CD4-positive, alpha-beta T cell treated with Interleukin-15 for 4 hours (primary cell): ENCODE data around the gene PRPF4.
"Not testable (repeated sequence)": the region's sequence is repeated elsewhere in the genome, so short reads cannot be mapped to it uniquely, and the experiment has no call there.

Source experiments
- DNase-seq: peaks from one replicate; pipeline ENCODE4 v3.0.0-alpha.2; 2020; ENCODE audit warnings: low spot score

The PRPF4 gene

DNA sequence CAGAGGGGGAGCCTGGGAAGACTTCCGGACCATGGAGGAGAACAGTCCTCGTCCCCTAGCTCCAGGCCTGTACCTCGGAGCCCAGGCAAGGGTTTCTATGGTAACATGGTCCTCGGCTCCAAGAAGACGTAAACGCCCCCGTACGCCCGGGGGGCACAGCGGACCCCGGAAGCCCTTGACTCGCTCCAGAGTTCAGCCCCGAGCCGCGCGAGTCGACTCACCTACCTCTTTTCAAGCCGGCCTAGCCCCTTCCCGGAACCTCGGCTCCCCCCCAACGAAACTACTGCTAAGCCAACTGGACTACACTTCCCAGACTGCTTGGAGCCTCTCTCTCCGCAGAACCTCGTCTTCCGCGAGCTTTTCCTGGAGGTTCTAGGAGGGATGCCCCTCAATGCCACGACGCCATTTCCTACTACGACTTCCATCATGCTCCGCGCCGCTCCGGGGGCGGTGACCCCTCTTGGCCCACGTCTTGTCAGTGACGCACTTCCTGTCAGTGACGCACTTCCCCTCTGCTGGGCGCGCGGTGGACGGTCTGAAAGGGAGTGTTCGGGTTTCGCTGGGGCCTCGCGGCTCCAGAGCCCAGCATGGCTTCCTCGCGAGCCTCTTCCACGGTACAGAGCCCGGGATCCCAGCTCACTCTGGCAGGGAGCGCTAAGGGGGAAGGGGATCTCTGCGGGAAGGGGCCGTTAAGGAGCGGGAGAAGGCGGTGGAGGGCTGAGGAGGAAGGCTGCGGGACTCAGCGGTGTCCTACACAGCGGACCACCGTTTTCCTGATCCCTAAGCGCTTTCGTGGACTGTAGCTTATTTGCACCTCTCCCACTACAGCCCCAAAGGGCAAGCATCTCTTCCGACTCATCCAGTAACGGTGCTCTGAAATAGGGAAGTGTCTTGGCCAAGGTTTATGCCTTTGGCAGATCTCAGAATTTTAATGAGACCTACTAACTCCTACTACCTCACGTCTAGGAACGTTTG lies at the start of gene PRPF4, which contains the start of gene CDC26:
Gene PRPF4 (plus strand): TSS at position 502 of the 975 bp plus-strand sequence. CDS start 86 bp downstream, at position 588.
Gene CDC26 (minus strand): TSS at position 416 of the 975 bp plus-strand sequence. CDS start 3,065 bp downstream, outside the sequence.
- peak; percentile 94 for DNase-seq

DNA sequence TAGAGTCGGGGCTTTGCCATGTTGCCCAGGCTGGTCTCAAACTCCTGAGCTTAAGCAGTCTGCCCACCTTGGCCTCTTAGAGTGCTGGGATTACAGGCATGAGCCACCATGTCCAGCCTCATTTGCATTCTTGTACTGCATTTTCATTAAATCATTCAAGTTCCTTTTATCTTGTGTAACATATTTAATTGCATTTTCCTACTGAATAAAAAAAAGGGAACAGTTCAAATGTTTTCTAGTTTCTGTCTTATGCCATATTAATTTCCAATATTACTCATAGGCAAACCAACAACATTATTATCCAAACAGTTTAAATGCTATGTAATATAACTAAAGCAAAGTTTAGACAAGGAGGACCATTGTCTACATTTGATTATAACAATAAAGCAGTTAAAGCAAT lies 48.0 kb upstream of the PRPF4 start:
- DNase-seq, result no peak

DNA sequence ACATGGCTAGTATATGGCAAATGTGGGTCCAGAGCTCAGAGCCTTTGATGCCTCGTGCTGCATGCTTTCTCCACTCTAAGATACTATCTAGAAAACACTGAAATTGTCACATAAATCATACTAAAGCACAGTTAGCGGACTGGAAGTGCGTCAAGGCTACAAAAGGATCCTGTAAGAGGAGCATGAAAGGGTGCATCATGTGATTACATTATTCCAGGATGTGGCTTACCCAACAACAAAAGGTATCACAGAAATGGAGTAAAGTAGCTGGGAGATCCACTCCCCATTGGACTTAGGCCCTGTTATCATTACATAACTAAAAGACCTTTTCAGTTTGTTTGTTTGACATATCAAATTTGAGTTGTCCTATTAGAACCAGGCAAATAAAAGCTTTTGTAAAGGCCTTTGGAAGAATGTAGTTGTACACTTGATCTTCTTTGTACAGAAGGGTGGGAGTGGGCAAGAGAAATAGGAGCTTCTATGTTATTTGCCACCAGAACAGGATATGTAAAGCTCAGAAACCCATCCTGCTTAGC lies 47.3 kb upstream of the PRPF4 start:
- no peak for DNase-seq

DNA sequence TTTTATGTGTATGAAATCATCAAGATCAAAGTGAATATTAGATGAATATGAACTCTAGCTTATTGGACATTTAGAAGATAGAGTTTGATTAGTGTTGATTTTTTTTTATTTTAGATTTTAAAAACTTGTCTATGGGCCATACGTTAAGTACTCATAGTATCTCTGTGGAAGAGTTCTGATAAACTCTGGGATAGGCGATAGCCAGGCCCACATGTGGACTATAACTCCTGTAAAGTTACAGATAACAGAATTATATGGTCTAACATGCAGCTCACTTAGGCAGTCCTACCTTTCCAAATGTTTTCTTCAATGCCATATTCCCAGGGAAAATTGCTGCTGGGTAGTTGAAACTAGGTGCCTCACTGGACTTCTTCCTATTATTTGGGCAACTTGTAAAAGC lies 43.8 kb upstream of the PRPF4 start:
- DNase-seq, result no peak

DNA sequence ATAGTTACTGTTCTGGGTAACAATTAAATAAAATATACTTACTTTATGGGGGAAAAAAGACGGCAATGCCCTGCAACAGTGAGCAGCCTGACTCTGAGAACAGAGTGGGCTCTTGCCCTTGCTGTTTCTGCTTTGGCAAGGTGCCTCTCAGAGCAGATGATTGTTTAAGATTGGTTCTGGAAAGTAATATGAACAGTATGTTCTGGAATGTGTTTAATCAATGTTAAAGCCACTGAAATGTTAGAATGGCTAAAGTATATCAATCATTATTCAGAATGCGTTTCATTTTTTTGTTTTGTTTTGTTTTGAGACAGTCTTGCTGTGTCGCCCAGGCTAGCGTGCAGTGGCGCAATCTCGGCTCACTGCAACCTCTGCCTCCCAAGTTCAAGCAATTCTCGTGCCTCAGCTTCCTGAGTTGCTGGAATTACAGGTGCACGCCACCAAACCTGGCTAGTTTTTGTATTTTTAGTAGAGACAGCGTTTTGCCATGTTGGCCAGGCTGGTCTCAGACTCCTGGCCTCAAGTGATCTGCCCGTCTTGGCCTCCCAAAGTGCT lies 39.7 kb upstream of the PRPF4 start:
- DNase-seq, result not testable (repeated sequence)

DNA sequence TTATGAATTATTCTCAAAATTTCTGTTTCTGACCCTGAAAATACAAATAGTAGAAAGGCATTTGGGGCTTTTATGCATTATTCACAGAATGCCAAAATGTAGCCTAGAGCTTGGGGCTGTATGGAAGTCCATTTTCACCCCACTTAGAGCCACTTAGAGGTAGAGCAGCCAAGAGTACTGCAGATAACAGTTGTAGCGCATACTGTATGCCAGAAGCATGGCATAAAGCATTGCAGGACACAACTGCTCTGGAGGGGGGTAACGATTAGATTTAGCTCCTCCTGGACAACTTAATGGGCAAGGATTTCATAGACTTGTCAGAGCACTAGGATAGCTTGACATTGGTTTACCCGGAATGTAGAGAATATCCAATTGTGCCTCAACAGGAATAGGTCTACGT lies 38.4 kb upstream of the PRPF4 start:
- DNase-seq, result no peak

DNA sequence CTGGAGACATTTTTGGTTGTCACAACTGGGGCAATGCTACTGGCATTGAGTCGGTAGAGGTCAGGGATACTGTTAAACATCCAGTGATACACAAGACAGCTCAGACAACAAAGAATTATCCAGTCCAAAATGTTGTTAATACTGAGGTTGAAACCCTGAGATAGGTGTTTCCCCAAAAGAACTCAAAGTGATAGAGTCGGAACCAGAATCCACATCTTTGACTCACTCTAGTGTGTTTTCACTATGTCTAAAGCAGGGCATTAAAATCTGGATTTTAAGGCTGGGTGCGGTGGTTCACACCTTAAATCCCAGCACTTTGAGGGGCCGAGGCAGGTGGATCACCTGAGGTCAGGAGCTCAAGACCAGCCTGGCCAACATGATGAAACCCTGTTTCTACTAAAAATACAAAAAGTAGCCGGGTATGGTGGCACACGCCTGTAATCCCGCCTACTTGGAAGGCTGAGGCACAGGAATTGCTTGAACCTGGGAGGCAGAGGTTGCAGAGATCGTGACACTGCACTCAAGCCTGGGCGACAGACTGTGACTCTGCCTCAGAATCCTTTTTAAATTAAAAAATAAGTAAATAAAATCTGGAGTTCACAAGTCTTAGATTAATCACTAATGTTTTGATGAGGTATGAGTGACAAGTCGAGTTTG lies 37.1 kb upstream of the PRPF4 start:
- DNase-seq, result no peak

DNA sequence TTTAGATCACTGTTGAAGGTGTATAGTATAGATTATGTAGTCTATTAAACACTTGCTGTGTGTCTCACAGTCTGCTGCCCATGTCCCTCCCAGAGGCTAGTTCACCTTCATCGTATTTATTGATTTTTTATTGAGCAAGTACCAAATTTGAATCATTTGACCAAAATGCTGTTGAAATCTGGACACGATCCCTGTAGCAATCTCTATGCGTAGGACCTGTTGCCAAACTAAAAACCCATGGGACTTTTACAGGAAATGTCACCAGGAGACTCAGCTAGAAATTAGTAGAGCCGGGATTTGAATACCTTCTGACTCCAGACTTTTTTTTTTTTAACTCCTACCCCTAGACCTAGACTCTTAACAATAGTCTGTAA lies 36.6 kb upstream of the PRPF4 start:
- DNase-seq, result no peak

DNA sequence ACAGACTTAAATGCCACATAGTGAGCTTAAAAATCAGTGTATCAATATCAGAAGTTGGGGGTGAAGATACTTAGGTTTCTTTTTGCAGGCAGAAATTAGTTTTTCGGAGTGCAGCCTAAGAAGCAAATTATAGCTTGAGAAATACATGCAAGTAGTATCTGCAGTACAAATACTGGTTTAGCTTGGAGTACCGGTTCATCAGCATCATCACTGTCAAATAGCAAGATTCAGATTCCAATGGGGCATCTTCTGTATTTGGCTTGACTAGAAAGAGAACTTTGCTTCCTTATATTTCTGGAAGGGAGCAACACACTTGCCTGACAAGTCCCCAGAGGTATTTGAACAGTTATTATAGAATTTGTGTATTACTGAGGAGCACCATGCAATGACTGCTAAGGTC lies 34.3 kb upstream of the PRPF4 start:
- DNase-seq, result no peak

DNA sequence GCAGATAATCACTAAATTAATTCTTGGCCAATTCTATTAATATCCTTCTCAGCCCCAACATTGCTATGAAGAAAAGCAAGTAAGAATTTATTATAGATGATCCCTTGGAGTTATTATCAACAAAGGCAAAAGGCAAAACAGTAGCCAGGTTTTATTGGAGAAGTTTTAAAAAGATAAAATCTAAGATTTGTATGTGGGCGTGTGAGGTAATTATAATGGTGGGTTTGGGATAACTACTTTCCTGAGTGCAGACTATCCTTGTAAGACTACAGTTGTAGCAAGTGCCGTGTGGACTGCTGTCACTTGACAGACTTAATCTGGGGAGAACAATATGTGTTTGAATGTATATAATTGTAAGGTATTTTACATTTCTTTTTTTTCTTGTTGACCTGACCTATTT lies 30.9 kb upstream of the PRPF4 start:
- DNase-seq, result no peak

DNA sequence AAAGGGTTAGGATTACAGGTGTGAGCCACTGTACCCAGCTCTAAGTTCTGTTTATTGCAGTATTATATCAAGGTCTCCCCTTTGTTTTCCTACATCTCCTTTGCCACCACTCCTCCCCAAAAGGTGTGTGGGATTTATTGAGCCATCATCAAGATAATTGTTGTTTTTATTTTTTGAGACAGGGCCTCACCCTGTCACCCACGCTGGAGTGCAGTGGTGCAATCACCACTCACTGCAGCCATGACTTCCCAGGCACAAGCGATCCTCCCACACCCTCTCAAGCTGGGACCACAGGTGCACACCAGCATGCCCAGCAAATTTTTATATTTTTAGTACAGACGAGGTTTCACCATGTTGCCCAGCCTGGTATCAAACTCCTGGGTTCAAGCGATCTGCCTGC lies 29.6 kb upstream of the PRPF4 start:
- no peak for DNase-seq

DNA sequence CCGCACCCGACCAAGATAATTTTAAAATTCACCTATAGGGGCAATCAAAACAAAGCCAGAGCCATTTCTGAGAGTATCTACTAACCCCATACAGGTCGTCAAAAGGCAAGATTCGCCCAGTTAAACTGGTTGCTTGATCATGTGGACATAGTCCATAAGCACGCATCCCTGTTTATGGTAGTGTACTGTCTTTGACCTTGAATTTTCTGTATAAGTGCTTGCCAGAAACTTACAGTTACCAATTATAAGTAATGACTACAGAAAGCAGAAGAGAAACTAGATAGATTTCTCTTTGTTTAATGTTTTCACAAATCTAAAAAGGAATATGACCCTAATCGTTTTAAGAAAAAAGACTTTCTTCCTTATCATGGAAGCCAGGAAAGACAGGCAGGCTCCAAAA lies 28.5 kb upstream of the PRPF4 start:
- DNase-seq, result no peak

DNA sequence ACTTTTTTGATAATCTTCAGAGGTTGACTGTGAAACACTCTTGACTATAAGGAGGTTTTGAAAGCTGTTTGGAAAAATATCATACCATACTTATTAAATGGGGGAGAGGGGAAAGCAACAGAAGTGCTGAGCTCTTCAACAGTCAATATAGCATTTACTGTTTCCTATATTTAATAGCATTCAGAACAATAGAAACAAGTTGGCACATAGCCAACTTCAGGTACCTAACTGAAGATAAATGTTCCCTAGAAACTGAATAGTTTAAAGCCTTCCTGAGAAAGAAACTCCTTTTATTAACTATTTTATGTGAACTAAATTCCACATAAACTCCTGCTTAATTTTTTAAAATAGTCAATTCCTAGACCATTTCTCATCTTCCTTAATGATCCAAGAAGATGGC lies 27.8 kb upstream of the PRPF4 start:
- no peak for DNase-seq

DNA sequence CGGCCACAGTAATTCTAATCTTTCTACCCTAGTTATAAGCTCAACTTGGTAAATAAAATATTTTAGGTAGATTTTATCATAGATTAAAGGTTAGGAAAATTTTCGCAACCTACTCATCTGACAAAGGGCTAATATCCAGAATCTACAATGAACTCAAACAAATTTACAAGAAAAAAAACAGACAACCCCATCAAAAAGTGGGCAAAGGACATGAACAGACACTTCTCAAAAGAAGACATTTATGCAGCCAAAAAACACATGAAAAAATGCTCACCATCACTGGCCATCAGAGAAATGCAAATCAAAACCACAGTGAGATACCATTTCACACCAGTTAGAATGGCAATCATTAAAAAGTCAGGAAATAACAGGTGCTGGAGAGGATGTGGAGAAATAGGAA lies 25.8 kb upstream of the PRPF4 start:
- DNase-seq, result not testable (repeated sequence)

DNA sequence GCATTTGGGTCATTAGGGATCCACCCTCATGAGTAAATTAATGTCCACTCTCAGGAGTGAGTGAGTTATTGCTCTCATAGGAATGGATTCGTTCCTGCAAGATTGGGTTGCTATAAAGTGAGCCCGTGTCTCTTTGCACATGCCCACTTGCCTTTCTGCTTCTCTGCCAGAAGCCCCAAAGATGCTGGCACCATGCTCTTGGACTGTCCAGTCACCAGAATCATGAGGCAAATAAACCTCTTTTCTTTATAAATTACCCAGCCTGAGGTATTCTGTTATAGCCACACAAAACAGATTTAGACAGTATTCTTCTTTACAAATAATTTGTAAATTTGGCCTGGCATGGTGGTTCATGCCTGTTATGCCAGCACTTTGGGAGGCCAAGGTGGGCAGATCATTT lies 24.7 kb upstream of the PRPF4 start:
- no peak for DNase-seq

DNA sequence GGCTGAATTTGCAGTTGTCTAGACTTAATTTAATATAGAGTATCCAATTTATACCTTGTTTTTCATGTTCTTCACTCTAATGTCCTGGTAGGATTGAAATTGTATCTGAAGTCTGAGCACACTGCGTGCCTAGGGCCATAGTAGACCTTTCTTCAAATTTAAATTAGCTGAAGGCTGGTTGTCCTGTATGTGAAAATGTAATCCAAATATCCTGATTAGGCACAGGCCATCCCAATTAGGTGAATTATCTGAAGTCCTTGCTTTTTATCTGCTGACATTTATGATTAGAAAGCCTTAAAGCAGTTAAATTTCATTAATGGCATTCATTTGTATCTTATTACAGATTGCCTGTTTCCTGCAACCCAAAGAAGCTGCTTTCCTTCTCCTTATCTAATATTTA lies 20.5 kb upstream of the PRPF4 start:
- DNase-seq, result no peak

DNA sequence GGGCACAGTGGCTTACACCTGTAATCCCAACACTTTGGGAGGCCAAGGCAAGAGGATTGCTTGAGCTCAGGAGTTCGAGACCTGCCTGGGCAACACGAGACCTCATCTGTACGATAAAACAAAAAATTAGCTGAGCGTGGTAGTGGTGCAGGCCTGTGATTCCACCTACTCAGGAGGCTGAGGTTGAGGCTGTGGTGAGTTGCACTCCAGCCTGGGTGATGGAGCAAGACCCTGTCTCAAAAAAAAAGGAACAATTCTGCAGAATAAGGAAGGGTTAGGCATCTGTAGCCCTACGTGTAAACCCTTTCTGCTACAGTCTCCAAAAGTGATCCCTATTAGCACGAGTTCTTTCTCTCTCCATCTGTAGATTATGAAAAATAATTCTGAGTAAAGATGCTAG lies 20.0 kb upstream of the PRPF4 start:
- no peak for DNase-seq

DNA sequence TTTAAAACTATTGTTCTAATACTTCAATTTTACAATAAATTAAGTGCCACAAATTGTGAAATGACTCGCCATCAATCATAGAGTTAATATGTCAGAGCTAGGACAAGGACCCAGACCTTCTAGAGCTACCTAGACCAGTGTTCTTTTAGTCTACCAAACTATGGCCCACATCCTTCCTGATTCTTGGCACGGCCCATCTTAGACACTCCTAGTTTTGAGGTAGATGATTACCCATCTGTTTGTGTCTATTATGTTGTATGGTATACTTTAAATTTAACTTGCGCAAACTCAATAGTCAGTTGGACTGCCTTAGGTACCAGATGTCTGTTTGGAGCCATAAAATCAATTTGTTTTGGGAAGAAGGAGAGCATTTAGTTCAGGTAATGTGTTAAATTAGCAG lies 17.6 kb upstream of the PRPF4 start:
- DNase-seq, result no peak

DNA sequence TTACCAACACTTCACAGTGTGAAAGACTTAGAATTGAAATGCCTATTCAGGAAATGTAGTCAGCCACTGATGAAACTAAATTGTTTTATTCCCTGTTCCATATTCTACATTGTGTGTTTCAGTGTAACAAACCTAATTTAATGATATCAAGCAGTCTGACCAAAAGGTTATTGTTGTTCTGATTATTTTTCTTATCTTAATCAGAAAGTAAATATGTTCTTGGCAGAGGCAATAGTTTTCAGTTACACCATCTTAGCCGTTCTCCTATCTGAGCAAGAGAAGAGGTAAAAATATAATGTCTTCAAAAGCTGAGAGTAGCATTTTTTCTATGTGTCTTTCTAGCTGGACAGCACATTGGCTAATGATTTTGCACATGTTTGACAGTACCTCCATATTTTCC lies 17.2 kb upstream of the PRPF4 start:
- no peak for DNase-seq

DNA sequence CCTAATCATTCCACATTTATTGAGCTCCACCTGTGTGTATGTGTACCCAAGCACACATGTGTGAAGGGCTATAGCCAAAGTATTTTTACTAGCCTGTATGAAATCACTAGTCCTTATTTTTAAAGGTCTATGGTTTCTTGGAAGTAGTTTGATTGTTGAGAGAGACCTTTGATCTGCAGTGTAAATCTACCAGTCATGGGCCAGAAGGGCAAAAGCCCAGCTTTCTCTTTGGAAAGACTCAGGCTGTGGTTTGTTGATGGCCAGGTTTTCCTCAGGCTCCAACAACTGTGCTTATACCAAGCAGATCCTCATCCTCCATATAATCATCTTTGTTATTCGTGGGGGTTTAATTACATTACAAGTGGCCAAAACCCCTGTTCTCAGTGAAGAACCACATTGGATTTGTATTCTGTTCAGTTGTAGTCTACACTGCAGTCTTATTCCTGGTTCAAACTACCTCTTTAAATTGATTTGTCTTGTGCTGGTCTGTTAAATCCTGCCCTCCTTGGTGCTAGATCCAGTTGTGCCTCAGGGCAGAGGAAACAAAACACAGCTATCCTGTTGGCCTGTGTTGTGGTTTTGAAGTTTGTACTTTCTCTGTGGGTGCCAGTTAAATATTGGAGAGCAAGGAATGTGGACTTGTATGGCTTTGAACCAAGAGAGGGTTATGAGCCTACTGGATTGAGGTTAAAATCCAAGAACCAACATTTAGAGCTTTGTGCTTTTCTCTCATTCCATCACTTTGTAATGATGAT lies 13.4 kb upstream of the PRPF4 start:
- DNase-seq, result no peak

DNA sequence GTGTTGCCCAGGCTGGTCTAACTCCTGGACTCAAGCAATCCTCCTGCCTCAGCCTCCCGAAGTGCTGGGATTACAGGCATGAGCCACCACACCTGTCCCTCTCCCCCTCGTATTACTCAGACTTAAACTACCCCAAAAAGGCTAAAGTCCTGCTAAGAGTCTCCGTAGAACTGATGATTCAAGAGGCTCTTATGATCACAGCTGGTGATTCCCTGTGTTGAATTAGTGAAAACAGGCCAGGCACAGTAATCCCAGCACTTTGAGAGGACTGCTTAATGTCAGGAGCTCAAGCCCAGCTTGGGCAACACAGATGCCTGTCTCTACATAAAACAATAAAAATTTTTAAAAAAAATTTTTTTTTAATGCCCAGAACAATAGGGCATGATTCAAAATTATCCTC lies 9.3 kb upstream of the PRPF4 start:
- no peak for DNase-seq
